A673 (cell line): Measurements from ENCODE around the gene IQGAP1.
A peak's percentile ranks its signal among the peaks of the same experiment; 100 is the strongest.

Source experiments
- CTCF ChIP-seq: fragments of 300-800, 200-600 bp; sonication (generic); conservative IDR thresholded peaks from 2 replicates; pipeline ENCODE4 v1.5.1; 2017; ENCODE audit warnings: low read depth, mild to moderate bottlenecking, antibody characterized with exemption, low read length, moderate library complexity, mixed read lengths
- EZH2 ChIP-seq: fragments of 200-600 bp; sonication (generic); IDR thresholded peaks from 2 replicates; pipeline ENCODE4 v1.6.1; 2017; ENCODE audit warnings: borderline replicate concordance, low read depth, mild to moderate bottlenecking, mixed read lengths, antibody characterized with exemption, low read length; ENCODE audit not compliant: poor library complexity, severe bottlenecking

GRCh38 chr15:90482124-90483011 lies 94.3 kb downstream of the IQGAP1 start:
- TF ChIP-seq CTCF = peak; percentile 80
- no peak for TF ChIP-seq EZH2
